GM21367 (cell line): ENCODE data around the gene LMX1B.
"Not testable (repeated sequence)": the region's sequence is repeated elsewhere in the genome, so short reads cannot be mapped to it uniquely, and the experiment has no call there.

Experiments
- ATAC-seq: cut with Tn5 transposase; IDR thresholded peaks from one replicate; pipeline ENCODE4 v1.9.1; 2021; ENCODE audit not compliant: unreplicated experiment

Gene LMX1B

DNA sequence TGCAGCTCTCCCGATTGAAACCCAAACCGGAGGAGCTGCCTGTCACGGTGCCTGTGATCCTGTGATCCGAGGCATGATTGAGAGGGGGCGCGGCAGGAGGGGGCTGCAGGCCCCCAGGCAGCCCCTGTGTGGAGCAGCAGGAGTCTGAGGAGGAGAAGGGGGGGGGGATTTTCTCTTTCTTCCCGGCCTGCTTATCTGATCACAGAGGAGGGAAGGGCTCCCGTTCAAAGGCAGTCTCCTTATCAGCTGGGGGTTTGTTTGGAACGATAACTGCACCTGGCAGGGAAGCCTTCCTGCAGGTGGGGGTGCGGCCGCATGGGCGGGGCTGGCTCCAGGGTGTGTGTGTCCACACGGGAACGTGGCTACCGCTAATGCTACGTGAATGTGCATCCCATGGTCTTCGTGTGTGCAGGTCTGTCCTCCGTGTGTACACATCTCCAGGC, 38.4 kb downstream of the LMX1B start:
- ATAC-seq, result no peak

- ATAC-seq, result no peak
Measured at GRCh38 chr9:126654124-126654523, 40.4 kb downstream of the LMX1B start.

DNA sequence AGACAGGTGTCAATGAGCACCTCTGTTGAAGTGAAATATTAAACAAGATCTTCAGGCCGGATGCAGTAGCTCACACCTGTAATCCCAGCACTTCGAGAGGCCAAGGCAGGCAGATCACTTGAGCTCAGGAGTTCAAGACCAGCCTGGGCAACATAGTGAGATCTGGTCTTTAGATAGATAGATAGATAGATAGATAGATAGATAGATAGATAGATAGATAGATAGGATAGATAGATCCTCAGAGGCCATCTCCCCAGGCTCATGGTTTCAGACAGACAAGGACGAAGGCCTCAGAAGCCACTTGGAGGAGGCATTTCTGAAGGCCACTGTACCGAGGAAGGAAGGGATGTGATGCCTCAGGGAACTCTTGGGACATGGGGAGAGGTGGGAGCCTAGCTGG, 42.5 kb downstream of the LMX1B start:
- ATAC-seq, result not testable (repeated sequence)

DNA sequence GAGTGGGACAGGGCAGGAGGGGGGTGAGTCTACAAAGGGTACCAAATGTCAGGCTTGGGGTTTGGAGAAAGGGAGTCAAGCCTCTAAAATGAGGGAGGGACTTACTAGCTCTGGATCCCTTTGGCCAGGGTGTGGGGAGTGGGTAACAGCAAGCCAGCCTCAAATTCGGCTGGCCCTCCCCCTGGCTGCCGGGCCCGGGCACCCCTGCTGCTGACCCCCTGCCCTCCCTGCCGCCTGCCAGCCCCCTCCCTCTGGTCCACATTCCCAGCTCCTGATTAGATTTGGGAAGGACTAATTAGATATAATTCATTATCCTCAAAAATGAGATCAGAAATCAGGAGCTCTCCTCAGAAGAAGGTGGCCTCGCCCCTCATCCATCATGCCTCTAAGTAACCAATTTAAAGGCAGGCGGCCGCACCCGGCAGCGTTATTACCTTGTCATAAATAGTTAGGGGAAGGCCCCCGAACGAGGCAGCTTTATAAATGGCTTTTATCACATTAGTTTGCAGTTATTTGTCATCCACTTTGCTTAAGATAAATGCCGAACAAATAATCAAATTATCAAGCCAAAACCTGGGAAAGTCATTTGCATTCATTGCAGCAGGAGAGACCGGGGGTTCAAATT, 44.6 kb downstream of the LMX1B start:
- no peak for ATAC-seq

- ATAC-seq, result no peak
Measured at GRCh38 chr9:126658956-126659555, 45.3 kb downstream of the LMX1B start.

GRCh38 chr9:126661122-126661520, 47.4 kb downstream of the LMX1B start:
- ATAC-seq, result no peak

- ATAC-seq, result no peak
Measured at GRCh38 chr9:126661521-126662251, 48.0 kb downstream of the LMX1B start.

DNA sequence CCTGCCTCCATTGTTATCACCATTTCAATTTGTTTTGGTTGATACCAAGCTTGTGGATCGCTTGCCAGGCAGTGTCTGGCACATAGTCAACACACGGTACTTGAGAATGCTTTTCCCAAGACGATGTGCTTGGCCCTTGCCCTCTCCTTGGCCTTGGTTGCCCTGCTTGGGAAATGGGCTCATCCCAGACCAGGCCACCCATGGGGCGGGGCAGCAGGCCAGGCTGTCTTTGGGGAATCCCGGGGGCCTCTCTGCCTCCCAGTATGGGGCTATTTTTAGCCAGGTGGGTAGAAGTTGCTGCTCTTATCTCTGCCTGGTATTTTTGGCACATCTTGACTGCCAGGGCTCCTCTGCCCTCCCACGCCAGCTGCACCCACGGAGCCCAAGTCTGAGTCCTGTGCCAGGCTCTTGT, 49.9 kb downstream of the LMX1B start:
- no peak for ATAC-seq

- ATAC-seq, result no peak
Measured at GRCh38 chr9:126664900-126665643, 51.3 kb downstream of the LMX1B start.

DNA sequence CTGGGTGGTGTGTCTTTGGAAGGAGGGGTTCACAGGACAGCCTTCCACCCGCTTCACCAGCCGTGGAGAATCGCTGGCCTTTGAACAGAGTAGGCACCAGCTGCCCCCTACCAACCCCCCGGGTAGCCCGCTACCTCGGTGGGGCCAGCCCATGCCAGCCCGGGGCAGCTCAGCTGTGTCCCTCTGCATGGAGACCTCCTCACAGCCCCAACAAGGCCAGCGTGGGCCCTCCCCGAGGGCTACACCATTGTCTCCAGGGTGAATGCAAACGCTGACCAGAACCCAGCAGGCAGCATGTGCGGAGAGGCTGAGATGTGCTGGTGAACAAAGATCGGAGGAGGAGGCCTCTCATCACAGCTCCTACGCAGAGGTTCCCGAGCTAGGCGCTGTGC, 51.9 kb downstream of the LMX1B start:
- ATAC-seq, result no peak

GRCh38 chr9:126666155-126666803, 52.6 kb downstream of the LMX1B start:
- ATAC-seq, result no peak

- ATAC-seq, result no peak
Measured at GRCh38 chr9:126667190-126668055, 53.7 kb downstream of the LMX1B start.

DNA sequence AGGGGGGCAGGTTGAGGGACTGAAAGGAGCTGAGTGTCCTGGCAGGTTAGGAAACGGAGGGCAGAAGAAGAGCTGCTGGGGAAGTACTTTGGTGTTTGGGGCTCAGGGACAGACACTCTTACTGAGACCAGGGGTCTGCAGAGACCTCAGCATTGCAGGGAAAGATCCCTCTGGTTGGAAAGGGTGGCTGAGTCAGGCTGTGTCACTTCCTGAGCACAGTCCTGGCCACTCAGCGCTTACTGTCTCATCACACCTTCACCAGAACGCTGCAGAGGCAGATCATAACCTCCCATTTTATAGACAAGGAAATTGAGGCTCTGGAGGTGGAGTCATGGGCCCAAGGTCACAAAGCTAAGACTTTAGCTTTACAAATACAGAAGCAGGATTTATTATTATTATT, 54.3 kb downstream of the LMX1B start:
- ATAC-seq, result no peak

GRCh38 chr9:126669108-126669507, 55.4 kb downstream of the LMX1B start:
- ATAC-seq, result no peak

- no peak for ATAC-seq
Measured at GRCh38 chr9:126670270-126670669, 56.5 kb downstream of the LMX1B start.

DNA sequence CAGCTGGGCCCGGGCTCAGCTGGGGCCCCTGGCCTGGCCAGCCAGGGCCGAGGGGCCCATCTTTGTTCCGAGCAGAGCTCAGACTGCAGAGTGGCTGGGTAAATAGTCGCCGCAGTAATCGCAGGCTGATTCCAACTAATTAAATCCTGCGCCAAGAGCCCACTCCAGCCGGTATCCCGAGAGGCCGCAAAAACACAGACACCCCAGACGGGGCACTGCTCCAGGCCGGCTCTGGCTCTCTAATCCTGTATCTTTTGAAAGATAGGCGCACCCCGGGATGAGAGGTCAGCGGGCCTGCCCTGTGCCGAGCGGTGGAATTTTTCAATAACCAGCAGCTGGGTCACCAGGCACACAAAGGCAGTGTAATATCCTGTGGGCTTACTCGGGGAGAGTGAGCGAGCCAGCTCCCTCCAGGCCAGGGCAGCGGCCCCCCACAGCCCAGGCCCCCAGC, 57.7 kb downstream of the LMX1B start:
- ATAC-seq, result no peak

GRCh38 chr9:126671983-126672382, 58.3 kb downstream of the LMX1B start:
- no peak for ATAC-seq

GRCh38 chr9:126672634-126673284, 59.0 kb downstream of the LMX1B start:
- ATAC-seq, result no peak

DNA sequence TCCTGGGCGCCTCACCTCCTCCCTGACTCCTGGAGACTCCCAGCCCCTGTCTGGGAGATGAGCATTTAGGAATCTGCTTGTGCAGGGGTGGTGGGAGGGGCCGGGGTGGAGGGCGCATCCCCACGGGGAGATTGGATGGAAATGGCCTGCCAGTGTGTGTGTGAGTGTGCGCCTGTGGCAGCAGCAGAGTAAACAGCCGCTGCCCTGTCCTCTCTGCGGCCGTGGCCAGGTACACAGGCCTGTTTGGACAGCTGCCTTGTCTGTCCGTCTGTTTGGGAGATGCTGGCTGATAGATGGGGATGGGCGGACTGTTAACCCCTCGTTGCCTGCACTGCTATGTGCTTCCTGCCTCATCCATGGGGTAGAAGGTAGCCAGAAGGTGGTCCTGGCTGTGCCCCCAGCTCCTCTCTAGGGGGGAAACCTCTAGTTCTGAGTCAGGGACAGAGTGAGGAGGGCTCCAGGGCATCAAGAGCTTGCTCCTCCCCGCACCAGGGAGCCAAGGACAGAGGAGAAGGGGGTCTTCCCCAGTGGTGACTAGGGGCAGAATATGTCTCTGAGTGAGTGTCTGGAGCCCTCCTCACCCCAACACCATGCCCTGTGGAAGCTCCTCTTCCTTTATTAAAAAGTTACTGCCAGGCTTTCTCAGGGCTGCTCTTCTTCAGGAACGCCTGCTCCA, 60.1 kb downstream of the LMX1B start:
- no peak for ATAC-seq
